K562 (cell line): ENCODE data around the gene TMEM168. TPM values are rescaled to one million over a fixed set of nuclear protein-coding genes. Genes with fewer than 3 reads are reported as not detected.

ENCODE experiments used
- ATAC-seq: fragments of 200-7000 bp; cut with Tn5 transposase; 3 replicates; pipeline ENCODE4 v1.9.1; 2020; ENCODE audit warnings: moderate library complexity
- BruUV-seq: library from RNA; stranded (reverse); fragments of 400-500 nt; replicated peaks from 2 replicates; lab custom pipeline; 2021; lab: Mats Ljungman, UMichigan
- CTCF ChIA-PET: fragments of 300-600 bp; formaldehyde crosslinking; extraction: SDS; loops from one replicate; lab custom pipeline; 2021; ENCODE audit warnings: low intra/inter-chr PET ratio; lab: Yijun Ruan, JAX
- POLR2A ChIA-PET: fragments of 300-600, 350-650 bp; sonication (Branson Sonifier 250); formaldehyde crosslinking; extraction: SDS; loops from one replicate; lab custom pipeline; 2021; ENCODE audit warnings: antibody characterized with exemption, inconsistent platforms; lab: Yijun Ruan, JAX
- DNase-seq, 4 experiments: peaks; one replicate each; pipeline versions ENCODE4 v3.0.0 to v3.0.0-alpha.2; 2011 to 2018; ENCODE audit warnings: low spot score in 3 of 4, mixed read lengths in 3 of 4; ENCODE audit errors: extremely low read depth in 1 of 4
- FAIRE-seq: peaks from 2 replicates; lab custom pipeline; 2011; peaks lifted over from hg19 to GRCh38; lab: Jason Lieb, UNC
- H2AFZ ChIP-seq: 2 replicates; pipeline ENCODE4 v1.6.0; 2011; ENCODE audit warnings: low read depth, low read length, control low read depth, inconsistent platforms
- H3K27ac ChIP-seq: fragments of 200-600 bp; 3 replicates; pipeline ENCODE4 v1.8.0; 2011; ENCODE audit warnings: low read depth, mild to moderate bottlenecking, control low read depth, inconsistent platforms, low read length, moderate library complexity, mixed read lengths; ENCODE audit errors: extremely low read depth
- H3K27me3 ChIP-seq, 2 experiments: fragments of 300-600 bp in 1 of 2; 2 replicates in 1 of 2; 3 replicates in 1 of 2; pipeline versions ENCODE4 v1.6.0 to v1.8.0; 2011; ENCODE audit warnings: inconsistent platforms in 2 of 2, low read length in 2 of 2, mild to moderate bottlenecking in 1 of 2, mixed read lengths in 1 of 2, moderate library complexity in 1 of 2; ENCODE audit not compliant: control insufficient read depth in 2 of 2, insufficient read depth in 2 of 2
- H3K36me3 ChIP-seq: fragments of 300-600 bp; 3 replicates; pipeline ENCODE4 v1.8.0; 2011; ENCODE audit warnings: mild to moderate bottlenecking, low read length, inconsistent platforms; ENCODE audit not compliant: control insufficient read depth, insufficient read depth
- H3K4me1 ChIP-seq, 2 experiments: fragments of 200-600 bp in 1 of 2; replicated peaks in 1 of 2; 2 replicates in 1 of 2; 3 replicates in 1 of 2; pipeline versions ENCODE4 v1.5.1 to v1.8.0; 2011; ENCODE audit warnings: inconsistent platforms in 2 of 2, low read length in 2 of 2, mild to moderate bottlenecking in 1 of 2, mixed read lengths in 1 of 2, moderate library complexity in 1 of 2; ENCODE audit not compliant: control insufficient read depth in 2 of 2, insufficient read depth in 2 of 2
- H3K4me2 ChIP-seq: 2 replicates; pipeline ENCODE4 v1.6.1; 2011; ENCODE audit warnings: low read length, control low read depth, inconsistent platforms, mixed read lengths; ENCODE audit not compliant: insufficient read depth
- H3K4me3 ChIP-seq: fragments of 200-600 bp; sonication (generic), shearing (Covaris generic); 2 replicates; pipeline ENCODE4 v1.5.1; 2016; ENCODE audit warnings: control low read depth, inconsistent platforms
- H3K79me2 ChIP-seq: fragments of 200-600 bp; 3 replicates; pipeline ENCODE4 v1.8.0; 2011; ENCODE audit warnings: low read length, inconsistent platforms; ENCODE audit not compliant: control insufficient read depth, insufficient read depth
- H3K9ac ChIP-seq, 2 experiments: 2 replicates each; pipeline versions ENCODE4 v1.6.0 to v1.6.1; 2011; ENCODE audit warnings: low read depth in 2 of 2, low read length in 2 of 2, control low read depth in 1 of 2, inconsistent platforms in 1 of 2, mild to moderate bottlenecking in 1 of 2, mixed read lengths in 1 of 2; ENCODE audit not compliant: insufficient read depth in 1 of 2
- H3K9me1 ChIP-seq: one replicate; pipeline ENCODE4 v1.6.0; 2011; ENCODE audit warnings: inconsistent platforms, mild to moderate bottlenecking, low read length, moderate library complexity; ENCODE audit not compliant: control insufficient read depth, insufficient read depth
- H3K9me3 ChIP-seq: replicated peaks from 2 replicates; pipeline ENCODE4 v1.5.1; 2011; ENCODE audit warnings: low read depth, low read length, inconsistent platforms; ENCODE audit not compliant: control insufficient read depth, insufficient read depth
- H4K20me1 ChIP-seq: replicated peaks from 2 replicates; pipeline ENCODE4 v1.6.1; 2011; ENCODE audit warnings: low read length, inconsistent platforms, mixed read lengths; ENCODE audit not compliant: control insufficient read depth, insufficient read depth
- HNRNPH1 ChIP-seq: fragments of 200-400 bp; formaldehyde crosslinking; optimal IDR thresholded peaks from 2 replicates; pipeline ENCODE3; 2017; ENCODE audit warnings: low read depth, mild to moderate bottlenecking, low read length, moderate library complexity
- HOMEZ ChIP-seq: fragments of 250-450 bp; sonication (Bioruptor Pico); IDR thresholded peaks from 2 replicates; pipeline ENCODE4 v1.4.0; 2020; ENCODE audit warnings: mild to moderate bottlenecking, moderate library complexity
- ZNF384 ChIP-seq: IDR thresholded peaks from 2 replicates; pipeline ENCODE4 v1.6.1; 2012; ENCODE audit warnings: low read depth, low read length, improper control_type of control experiment
- WGBS: fragments of 100-300 bp; shearing (Covaris generic); methylation state at CpG from one replicate; pipeline ENCODE4 v1.1.6; 2016; ENCODE audit warnings: low coverage, mixed read lengths; ENCODE audit not compliant: insufficient coverage; ENCODE audit errors: missing lambda C conversion rate; 5-methylcytosine and 5-hydroxymethylcytosine counted together
- in situ Hi-C: fragments of 300-500 bp; cut with MboI; formaldehyde crosslinking; loops from 4 replicates; pipeline ENCODE4 v1.15.0; 2018; ENCODE audit warnings: inconsistent platforms, mixed read lengths
- intact Hi-C: fragments of 100-400 bp; cut with micrococcal nuclease; formaldehyde crosslinking; loops from 2 replicates; pipeline ENCODE4 v1.14.2; 2022
- polyA plus RNA-seq, 8 experiments: library from polyadenylated mRNA; depleted of rRNA in 4 of 8; stranded (reverse) in 5 of 8; unstranded in 3 of 8; fragments of >200 nt; fragmentation: Nextera tagmentation in 2 of 8; fragmentation: Illumina TruSeq in 1 of 8; extraction: Ambion mirVana in 2 of 8; extraction: Trizol in 1 of 8; gene quantifications; 2 replicates each; pipeline versions ENCODE4 v1.2.1 to v1.2.3, GENCODE V29; 2011 to 2014; ENCODE audit warnings: inconsistent platforms in 1 of 8, missing spikeins in 1 of 8
- total RNA-seq, 7 experiments: library from RNA; depleted of rRNA in 6 of 7; stranded (reverse); fragments of >200 nt in 6 of 7; fragmentation: Illumina TruSeq in 2 of 7; extraction: Trizol in 2 of 7; gene quantifications; 2 replicates each; pipeline versions ENCODE4 v1.2.1 to v1.2.3, GENCODE V29; 2011 to 2021; ENCODE audit warnings: low replicate concordance in 1 of 7

The TMEM168 gene
- total and polyA plus RNA-seq, 9 of the 15 experiments (the other 6 are each of a cell fraction or from before 2014, with no cell fraction given), result 19.7 to 50.7 (median 25.4) TPM

- H3K9me3 ChIP-seq, result no peaks in the 10 kb centered on the region
- H3K9ac ChIP-seq, result no peak overlapping the region
- ChIA-PET POLR2A (interaction anchor here (0.9 to 1.3 kb wide), 2 partner anchors 15 to 22 kb away, joined by 3 to 4 read pairs; no protein-coding TSS in a partner anchor), CTCF (no interaction called here)
- no peaks in the 10 kb centered on the region for H3K79me2 ChIP-seq
- FAIRE-seq (no peak), ATAC-seq (no peak), DNase-seq (no peak)
- no peak overlapping the region for H3K4me2 ChIP-seq
- no TSS peak for BruUV-seq
- TF ChIP-seq HOMEZ, result no peak
- intact Hi-C loops (no loop called here), in situ Hi-C loops (no loop called here)
- no peaks in the 10 kb centered on the region for H3K36me3 ChIP-seq
- H3K27me3 ChIP-seq, result no peaks in the 10 kb centered on the region
- 100% methylated on average over 1 of the region's 1 CpG for WGBS
- H4K20me1 ChIP-seq, result no peaks in the 10 kb centered on the region
- H3K4me3 ChIP-seq, result no peak overlapping the region
- no peak overlapping the region for H2AFZ ChIP-seq
- no peaks in the 10 kb centered on the region for H3K9me1 ChIP-seq
- no peak overlapping the region for H3K27ac ChIP-seq
- H3K4me1 ChIP-seq, result no peaks in the 10 kb centered on the region
Measured at GRCh38 chr7:112765105-112765504, 25.1 kb downstream of the TMEM168 start.

- H2AFZ ChIP-seq, result no peak overlapping the region
- H3K9me1 ChIP-seq, result no peaks in the 10 kb centered on the region
- no peak for ATAC-seq
- H4K20me1 ChIP-seq, result no peaks in the 10 kb centered on the region
- no peak overlapping the region for H3K27ac ChIP-seq
- intact Hi-C loops (no loop called here), in situ Hi-C loops (no loop called here)
- H3K4me1 ChIP-seq, result no peaks in the 10 kb centered on the region
- H3K79me2 ChIP-seq, result no peaks in the 10 kb centered on the region
- no peak for FAIRE-seq
- BruUV-seq, result no TSS peak
- TF ChIP-seq HNRNPH1 (no peak), ZNF384 (no peak)
- ChIA-PET CTCF (no interaction called here), POLR2A (interaction anchor here (1.1 to 1.3 kb wide), 2 partner anchors 16 to 30 kb away, joined by 3 to 4 read pairs; no protein-coding TSS in a partner anchor)
- no peak overlapping the region for H3K9ac ChIP-seq
- no peaks in the 10 kb centered on the region for H3K36me3 ChIP-seq
- H3K4me2 ChIP-seq, result no peak overlapping the region
- no peak for DNase-seq
- H3K4me3 ChIP-seq, result no peak overlapping the region
- no peaks in the 10 kb centered on the region for H3K27me3 ChIP-seq
- no peaks in the 10 kb centered on the region for H3K9me3 ChIP-seq
Measured at GRCh38 chr7:112763996-112764395, 26.2 kb downstream of the TMEM168 start.
